Measurements from ENCODE around the gene WNT7A. TPM values are rescaled to one million over a fixed set of nuclear protein-coding genes. Genes with fewer than 3 reads are reported as not detected.
"Not testable (repeated sequence)": the region's sequence is repeated elsewhere in the genome, so short reads cannot be mapped to it uniquely, and the experiment has no call there.

Gene WNT7A
- total RNA-seq (2014; rRNA removed; shearing (Covaris generic)): 0.04 and 0.07 TPM in 2 replicates

DNA sequence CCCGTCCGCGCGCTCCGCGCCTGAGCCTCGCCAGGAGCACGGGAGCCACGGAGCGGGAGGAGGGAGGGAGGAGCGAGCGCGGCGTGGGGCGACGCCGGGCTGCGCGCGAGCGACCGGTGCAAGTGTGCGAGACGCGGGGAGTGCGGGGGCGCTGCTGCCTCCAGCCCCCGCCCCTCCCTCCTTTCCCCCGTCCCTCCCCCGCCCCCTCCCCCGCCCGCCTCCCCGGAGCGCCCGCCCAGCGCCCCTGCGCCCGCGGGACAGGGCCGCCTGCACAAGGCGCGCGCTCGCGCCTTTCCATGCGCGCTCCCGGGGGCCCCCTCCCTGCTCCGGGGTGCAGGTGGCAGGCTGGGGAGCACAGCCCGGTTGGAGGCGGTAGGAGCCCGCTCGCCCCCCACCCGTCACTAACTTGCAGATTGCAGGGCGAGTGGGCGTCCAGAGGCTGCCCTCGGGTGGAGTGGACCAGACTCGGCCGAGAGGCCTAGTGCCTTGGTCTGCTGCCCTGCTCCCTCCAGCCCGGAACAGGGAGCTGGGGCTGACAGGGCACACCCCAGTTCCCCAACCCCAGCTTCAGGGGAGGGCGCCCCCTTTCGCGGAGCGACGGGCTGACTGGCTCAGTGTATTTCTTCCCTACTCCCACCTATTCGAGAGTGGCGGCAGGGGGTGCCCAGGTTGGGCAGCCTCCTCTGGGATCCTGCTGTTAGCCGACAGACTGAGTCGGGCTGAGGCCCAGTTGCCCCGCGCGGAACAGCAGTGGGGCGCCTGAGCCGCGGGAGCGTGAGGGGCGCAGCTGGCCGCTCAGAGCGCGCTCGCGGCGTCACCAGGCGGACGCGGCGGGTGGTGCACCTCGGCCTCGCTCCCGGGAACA, at the start of gene WNT7A:
TSS of gene WNT7A (minus strand) at position 126 of the 865 bp plus-strand sequence. CDS start 255 bp downstream, outside the sequence.
- DNase-seq: peak; percentile 90
- no peaks in the 10 kb centered on the region for H3K36me3 ChIP-seq (replicated peaks; ENCODE audit: control insufficient read depth, insufficient read depth, low read length)
- peak within 1 kb of the TSS; percentile 56 for H3K4me3 ChIP-seq (ENCODE audit: insufficient read depth, low read depth, low read length)
- peaks cover 82% of the 10 kb centered on the region for H3K27me3 ChIP-seq (ENCODE audit: control insufficient read depth, insufficient read depth, low read length)

DNA sequence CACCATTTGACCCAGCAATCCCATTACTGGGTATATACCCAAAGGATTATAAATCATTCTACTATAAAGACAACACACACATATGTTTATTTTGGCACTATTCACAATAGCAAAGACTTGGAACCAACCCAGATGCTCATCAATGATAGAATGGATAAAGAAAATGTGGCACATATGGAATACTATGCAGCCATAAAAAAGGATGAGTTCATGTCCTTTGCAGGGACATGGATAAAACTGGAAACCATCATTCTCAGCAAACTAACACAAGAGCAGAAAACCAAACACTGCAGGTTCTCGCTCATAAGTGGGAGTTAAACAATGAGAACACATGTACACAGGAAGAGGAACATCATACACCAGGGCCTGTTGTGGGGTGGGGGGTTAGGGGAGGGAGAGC, 48.9 kb upstream of the WNT7A start:
- DNase-seq; H3K4me3 ChIP-seq (ENCODE audit: insufficient read depth, low read depth, low read length); H3K36me3 ChIP-seq (replicated peaks; ENCODE audit: control insufficient read depth, insufficient read depth, low read length); H3K27me3 ChIP-seq (ENCODE audit: control insufficient read depth, insufficient read depth, low read length): not testable (repeated sequence)

DNA sequence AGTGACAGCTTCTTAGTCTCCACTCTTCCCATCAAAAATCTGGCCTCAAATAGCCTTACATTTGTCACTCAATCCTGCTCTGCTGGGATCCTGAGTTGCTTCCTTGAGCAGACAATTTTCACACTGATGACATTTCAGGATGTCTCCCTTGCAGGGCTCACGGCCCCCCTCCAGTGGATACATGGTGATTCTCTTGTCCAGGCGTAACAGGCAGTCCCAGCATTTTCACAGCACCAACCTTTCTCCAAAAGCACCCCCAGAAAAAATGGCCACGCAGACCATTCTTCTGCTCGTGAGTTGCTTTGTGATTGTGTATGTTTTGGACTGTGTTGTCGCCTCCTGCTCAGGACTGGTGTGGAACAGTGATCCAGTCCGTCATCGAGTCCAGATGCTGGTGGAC, 47.4 kb upstream of the WNT7A start:
- Histone ChIP-seq H3K27me3 (ENCODE audit: control insufficient read depth, insufficient read depth, low read length) (no peaks in the 10 kb centered on the region), H3K36me3 (replicated peaks; ENCODE audit: control insufficient read depth, insufficient read depth, low read length) (no peaks in the 10 kb centered on the region), H3K4me3 (ENCODE audit: insufficient read depth, low read depth, low read length) (no peak overlapping the region)
- no peak for DNase-seq

DNA sequence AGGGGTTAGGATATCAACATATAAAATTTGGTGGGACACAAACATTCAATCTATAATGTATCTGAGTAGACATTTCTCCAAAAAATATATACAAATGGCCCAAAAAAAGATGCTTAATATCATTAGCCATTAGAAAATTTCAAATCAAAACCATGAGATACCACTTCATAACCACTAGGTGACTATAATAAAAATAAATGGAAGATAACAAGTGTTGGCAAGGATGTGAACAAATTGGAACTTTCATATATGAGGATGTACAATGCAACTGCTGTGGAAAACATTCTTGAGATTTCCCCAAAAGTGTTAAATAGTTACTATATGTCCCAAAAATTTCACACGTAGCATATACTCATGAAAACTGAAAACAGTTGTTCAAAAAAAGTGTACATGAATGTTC, 36.5 kb upstream of the WNT7A start:
- no peak for DNase-seq
- no peaks in the 10 kb centered on the region for H3K27me3 ChIP-seq (ENCODE audit: control insufficient read depth, insufficient read depth, low read length)
- H3K36me3 ChIP-seq (replicated peaks; ENCODE audit: control insufficient read depth, insufficient read depth, low read length): no peaks in the 10 kb centered on the region
- no peak overlapping the region for H3K4me3 ChIP-seq (ENCODE audit: insufficient read depth, low read depth, low read length)

DNA sequence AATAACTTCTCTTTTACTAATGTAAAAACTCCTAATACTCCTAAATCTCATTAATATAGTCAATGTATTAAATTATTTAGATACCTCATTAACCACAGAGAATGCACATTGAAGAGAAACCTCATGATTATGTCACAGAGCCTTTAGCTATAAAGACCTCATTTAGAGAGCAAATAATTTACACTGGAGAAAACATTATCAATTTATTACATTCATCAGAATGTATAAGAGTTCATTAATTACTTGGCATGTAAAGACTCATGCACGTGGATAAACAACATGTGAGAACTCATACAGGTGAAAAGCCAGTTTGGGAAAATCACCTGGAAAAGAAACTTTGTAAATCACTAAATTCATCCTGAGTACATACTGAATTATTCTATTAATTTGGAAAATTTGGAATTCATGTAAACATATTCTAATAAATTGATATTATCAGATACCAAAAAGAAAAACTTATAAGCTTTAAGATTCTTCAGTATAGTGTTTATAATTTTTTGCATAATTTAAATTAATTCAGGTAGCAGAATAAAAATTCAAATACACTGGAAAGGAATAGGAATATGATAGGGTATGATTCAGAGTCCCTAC, 22.9 kb upstream of the WNT7A start:
- Histone ChIP-seq H3K36me3 (replicated peaks; ENCODE audit: control insufficient read depth, insufficient read depth, low read length) (no peaks in the 10 kb centered on the region), H3K4me3 (ENCODE audit: insufficient read depth, low read depth, low read length) (no peak overlapping the region), H3K27me3 (ENCODE audit: control insufficient read depth, insufficient read depth, low read length) (no peaks in the 10 kb centered on the region)
- DNase-seq: no peak

DNA sequence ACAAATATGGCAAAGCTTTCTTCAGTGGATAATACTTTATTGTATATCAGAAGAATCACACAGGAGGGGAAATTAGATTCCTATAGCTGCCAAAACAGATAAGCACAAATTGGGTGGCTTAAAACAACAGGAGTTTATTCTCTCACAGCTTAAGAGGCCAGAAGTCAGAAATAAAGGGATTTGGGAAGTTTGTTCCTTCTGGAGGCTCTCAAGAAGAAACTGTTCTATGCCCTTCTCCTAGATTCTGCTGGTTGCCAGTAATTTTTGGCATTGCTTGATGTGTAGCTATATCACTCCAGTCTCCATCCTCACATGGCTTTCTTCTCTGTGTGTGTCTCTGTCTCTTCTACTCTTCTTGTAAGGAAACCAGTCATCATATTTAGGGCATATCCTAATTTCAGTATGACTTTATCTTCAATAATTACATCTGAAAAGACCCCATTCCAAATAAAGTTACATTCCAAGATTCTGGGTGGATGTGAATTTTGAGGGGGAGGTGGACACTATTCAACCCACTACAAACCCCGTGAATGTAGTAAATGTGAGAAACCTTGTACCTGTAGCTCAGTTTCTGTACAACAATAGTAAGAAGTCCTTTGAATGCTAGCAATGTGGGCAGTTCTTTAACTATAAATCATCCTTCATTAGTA, 22.2 kb upstream of the WNT7A start:
- no peaks in the 10 kb centered on the region for H3K36me3 ChIP-seq (replicated peaks; ENCODE audit: control insufficient read depth, insufficient read depth, low read length)
- H3K27me3 ChIP-seq (ENCODE audit: control insufficient read depth, insufficient read depth, low read length): no peaks in the 10 kb centered on the region
- no peak overlapping the region for H3K4me3 ChIP-seq (ENCODE audit: insufficient read depth, low read depth, low read length)
- DNase-seq: no peak

DNA sequence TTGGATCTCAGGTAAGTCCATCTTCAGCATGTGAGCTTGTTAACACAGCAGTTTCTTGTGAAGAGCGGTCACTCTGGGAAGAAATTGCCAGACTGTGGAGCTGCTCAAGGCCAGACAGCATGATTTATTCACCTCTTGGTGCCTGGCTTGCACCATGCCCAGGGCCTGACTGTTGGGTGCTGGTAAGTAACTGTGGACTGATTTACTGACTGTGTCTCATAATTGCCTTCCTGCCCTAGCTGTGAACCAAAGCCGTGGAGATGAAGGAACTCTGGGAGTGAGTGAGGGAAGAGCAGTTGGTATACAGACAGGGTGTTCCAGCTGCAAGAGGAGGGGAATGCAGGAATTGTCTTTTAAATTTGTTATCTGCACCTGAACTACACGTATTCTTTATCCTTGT, 18.5 kb upstream of the WNT7A start:
- DNase-seq: no peak
- Histone ChIP-seq H3K36me3 (replicated peaks; ENCODE audit: control insufficient read depth, insufficient read depth, low read length) (no peaks in the 10 kb centered on the region), H3K27me3 (ENCODE audit: control insufficient read depth, insufficient read depth, low read length) (peaks cover 22% of the 10 kb centered on the region), H3K4me3 (ENCODE audit: insufficient read depth, low read depth, low read length) (no peak overlapping the region)

DNA sequence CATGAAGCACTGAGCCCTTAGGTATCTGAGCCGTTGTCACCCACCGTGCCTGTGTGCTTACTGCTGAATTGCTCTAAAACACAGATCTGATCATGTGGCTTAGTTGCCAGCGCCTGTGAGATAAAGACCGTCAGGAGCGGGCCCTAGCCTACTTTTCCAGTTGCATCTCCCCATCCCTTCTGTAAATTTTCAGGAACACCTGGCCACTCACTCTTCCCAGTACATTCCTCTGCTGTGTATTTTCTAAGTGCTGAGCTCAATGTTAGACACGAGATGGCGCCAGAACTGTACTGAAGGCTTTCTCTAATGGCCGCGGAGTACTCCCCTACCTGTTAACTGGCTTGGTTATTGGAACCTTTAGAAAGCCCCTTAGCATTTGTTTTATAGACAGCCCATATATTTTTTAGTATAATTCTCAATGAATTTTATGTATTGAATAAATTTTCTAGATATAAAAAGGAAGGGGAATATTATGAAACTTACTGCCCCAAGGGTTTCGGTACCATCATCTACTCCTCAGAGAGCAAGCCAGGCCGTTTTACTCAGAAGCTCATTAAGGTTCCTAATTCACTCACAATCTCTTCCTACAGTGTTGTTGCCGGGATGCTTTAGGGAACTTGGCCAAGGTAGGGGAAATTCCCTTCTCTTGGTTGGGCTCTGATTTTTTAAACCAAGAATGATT, 16.7 kb upstream of the WNT7A start:
- no peaks in the 10 kb centered on the region for H3K36me3 ChIP-seq (replicated peaks; ENCODE audit: control insufficient read depth, insufficient read depth, low read length)
- peak; percentile 76 for DNase-seq
- no peak overlapping the region; the same call in 1 of the 2 replicates for H3K4me3 ChIP-seq (ENCODE audit: insufficient read depth, low read depth, low read length)
- peaks cover 22% of the 10 kb centered on the region for H3K27me3 ChIP-seq (ENCODE audit: control insufficient read depth, insufficient read depth, low read length)

DNA sequence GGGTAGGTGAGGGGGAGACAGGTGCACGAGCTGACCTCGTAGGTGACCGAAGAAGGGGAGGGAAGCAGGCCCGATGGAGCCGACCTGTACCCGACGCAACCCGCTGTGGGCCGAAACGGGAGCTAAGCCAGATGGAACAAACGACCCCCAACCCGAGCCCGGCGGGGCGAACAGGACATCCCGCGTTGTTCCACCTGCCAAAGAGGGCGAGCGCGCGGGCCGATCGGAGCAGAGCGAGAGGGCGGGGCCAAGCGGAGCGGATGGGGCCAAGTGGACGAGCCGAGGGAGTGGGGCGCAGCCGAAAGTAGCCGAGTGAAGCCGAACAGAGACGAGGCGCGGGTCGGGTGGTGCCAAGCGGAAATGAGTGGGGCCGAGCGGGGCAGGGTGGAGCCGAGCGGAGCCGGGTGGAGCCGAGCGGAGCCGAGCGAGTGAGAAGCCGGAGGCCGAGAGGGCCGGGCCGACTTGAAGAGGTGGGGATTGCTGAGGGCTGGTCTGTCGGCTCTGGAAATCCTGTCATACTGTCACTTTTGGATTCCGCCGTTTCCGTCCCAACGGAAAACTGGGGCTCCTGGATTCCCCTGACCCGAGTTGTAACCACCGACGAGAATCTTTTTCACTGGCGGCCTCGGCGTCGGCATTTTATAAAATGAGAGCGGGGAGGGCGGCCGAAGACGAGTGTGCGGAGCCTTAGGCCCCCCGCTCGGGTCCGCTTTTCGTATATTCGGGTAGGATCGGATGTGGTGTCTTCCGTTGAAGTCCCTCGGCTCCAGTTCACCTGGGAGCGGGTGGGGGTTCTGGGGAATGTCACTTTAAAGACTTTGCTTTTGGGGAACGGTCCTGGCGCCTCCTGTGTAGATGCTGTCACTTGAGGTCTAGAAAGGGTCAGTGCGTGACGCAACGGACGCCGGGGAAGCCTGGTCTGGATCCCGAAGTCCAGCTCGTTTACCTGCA, 15.6 kb upstream of the WNT7A start:
- DNase-seq: peak; percentile 98
- no peaks in the 10 kb centered on the region for H3K36me3 ChIP-seq (replicated peaks; ENCODE audit: control insufficient read depth, insufficient read depth, low read length)
- H3K4me3 ChIP-seq (ENCODE audit: insufficient read depth, low read depth, low read length): peak overlapping the region; percentile 61
- H3K27me3 ChIP-seq (ENCODE audit: control insufficient read depth, insufficient read depth, low read length): peaks cover 22% of the 10 kb centered on the region

DNA sequence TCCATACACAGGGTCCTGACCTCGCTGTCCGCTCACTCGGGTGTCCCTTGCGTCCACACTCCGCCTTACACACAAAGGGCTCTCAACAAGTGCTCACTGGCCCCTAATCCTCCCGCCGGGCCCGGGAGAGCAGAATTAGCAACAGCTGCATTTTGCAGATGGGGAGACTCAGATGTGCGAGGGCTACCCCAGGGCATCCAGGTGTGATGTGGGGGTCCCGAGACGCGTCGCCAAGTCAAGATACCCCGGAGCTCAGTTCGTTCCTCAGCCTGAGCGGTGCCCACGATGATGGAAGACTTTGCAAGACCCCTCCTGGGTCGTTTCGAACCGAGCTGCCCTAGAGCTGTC, 14.9 kb upstream of the WNT7A start:
- no peak for DNase-seq
- H3K36me3 ChIP-seq (replicated peaks; ENCODE audit: control insufficient read depth, insufficient read depth, low read length): no peaks in the 10 kb centered on the region
- peak overlapping the region; percentile 61 for H3K4me3 ChIP-seq (ENCODE audit: insufficient read depth, low read depth, low read length)
- peaks cover 22% of the 10 kb centered on the region for H3K27me3 ChIP-seq (ENCODE audit: control insufficient read depth, insufficient read depth, low read length)

DNA sequence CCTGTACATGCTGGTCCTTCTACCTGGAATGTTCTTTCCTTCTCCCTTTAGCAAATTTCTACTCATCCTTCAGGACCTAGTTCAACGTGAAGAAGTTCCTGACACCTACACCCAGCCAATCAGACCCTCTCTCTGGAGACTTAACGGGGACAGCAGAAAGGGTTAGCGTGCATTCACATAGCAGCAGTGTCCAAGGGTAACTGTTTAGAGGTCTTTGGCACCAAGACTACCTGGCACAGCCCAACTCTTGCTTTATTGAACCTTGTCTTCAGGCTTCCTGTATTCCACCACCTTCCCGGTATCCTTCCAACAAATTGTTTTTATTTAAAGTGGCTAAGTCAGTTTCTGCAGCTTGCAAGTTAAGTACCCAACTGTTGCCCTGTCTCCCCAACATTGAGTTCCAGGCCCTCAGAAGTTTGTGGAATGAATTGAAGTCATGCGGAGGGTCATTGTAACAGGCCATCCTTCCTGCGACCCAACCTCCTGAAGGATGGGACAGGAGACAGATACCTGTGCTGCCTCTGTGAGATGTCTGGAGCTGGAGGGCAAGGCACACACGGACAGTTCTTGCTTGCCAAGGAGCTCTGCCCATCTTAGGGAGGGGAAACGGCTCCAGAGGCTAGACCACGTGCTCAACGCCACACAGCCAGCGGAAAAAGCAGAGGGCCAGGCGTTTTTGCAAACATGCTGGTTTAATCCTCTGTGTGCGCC, 14.4 kb upstream of the WNT7A start:
- peaks cover 22% of the 10 kb centered on the region for H3K27me3 ChIP-seq (ENCODE audit: control insufficient read depth, insufficient read depth, low read length)
- no peak overlapping the region for H3K4me3 ChIP-seq (ENCODE audit: insufficient read depth, low read depth, low read length)
- H3K36me3 ChIP-seq (replicated peaks; ENCODE audit: control insufficient read depth, insufficient read depth, low read length): no peaks in the 10 kb centered on the region
- DNase-seq: no peak

DNA sequence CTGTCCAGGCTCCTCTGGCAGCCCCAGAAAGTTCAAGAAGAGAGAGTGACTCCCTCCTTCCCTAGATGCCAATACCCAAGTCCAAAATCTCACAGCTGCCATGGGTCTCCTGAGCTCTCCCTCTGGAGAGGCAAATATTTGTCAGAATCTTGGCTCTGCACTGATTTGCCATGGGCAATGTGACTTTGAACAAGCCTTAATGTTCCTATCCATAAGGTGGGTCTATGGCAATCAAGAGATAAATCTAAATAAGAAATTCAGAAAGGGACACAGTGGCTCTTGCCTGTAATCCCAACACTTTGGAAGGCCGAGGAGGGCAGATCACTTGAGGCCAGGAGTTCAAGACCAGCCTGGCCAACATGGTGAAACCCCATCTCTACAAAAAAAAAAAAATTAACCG, 12.4 kb upstream of the WNT7A start:
- H3K27me3 ChIP-seq (ENCODE audit: control insufficient read depth, insufficient read depth, low read length): peaks cover 22% of the 10 kb centered on the region
- no peak for DNase-seq
- no peaks in the 10 kb centered on the region for H3K36me3 ChIP-seq (replicated peaks; ENCODE audit: control insufficient read depth, insufficient read depth, low read length)
- no peak overlapping the region for H3K4me3 ChIP-seq (ENCODE audit: insufficient read depth, low read depth, low read length)

DNA sequence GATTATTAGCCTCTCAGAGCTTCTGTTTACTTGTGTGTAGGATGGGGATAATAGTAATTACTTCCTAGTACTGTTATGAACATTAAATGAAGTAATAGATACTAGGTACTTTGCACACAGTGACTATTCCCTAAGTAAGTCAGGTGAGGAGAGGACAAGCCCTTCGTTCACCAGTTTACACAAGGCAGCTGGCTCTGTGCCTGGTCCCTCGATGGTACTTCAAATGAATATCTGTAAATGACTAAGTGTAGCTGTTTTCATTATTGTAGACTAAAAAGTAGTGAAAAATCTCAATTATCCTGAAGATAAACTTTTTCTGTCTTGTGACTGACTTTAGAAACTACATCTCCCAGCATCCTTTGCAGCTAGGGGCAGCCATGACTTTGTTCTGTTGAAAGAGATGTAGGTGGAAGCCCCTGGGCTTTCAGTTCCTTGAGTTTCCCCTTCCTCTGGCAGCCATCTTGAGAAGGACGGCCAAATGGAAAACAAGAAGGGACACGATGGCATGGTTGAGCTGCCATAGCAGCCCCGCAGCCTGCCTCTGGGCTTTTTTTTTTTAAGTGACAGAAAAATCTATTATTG, 11.7 kb upstream of the WNT7A start:
- peak; percentile 71 for DNase-seq
- no peaks in the 10 kb centered on the region for H3K36me3 ChIP-seq (replicated peaks; ENCODE audit: control insufficient read depth, insufficient read depth, low read length)
- H3K27me3 ChIP-seq (ENCODE audit: control insufficient read depth, insufficient read depth, low read length): peaks cover 25% of the 10 kb centered on the region
- no peak overlapping the region for H3K4me3 ChIP-seq (ENCODE audit: insufficient read depth, low read depth, low read length)

Data from H7 (cell line).